CD4-positive, alpha-beta T cell (primary cell): Measurements from ENCODE around the gene EHD4. TPM values are rescaled to one million over a fixed set of nuclear protein-coding genes. Genes with fewer than 3 reads are reported as not detected.

ENCODE experiments used
- ATAC-seq: fragments of 200-7000 bp; cut with Tn5 transposase; one replicate; pipeline ENCODE4 v1.10.0; 2022; ENCODE audit warnings: mild to moderate bottlenecking; ENCODE audit not compliant: poor library complexity
- CTCF ChIA-PET: fragments of 350-600 bp; sonication (Branson Sonifier 250); formaldehyde crosslinking; loops from one replicate; lab custom pipeline; 2021; ENCODE audit warnings: antibody characterized with exemption, inconsistent platforms; lab: Charles Lee
- POLR2A ChIA-PET: fragments of 350-600 bp; sonication (Branson Sonifier 250); formaldehyde crosslinking; loops from one replicate; lab custom pipeline; 2021; ENCODE audit warnings: antibody characterized with exemption, inconsistent platforms; lab: Charles Lee
- DNase-seq, 14 experiments: peaks; one replicate each; pipeline ENCODE4 v3.0.0-alpha.2; 2013 to 2020; ENCODE audit warnings: mixed read lengths in 2 of 14
- H3K27ac ChIP-seq, 2 donors: one replicate each; pipeline versions ENCODE4 v1.5.1 to v1.7.0; 2013; ENCODE audit warnings: low read length in 2 of 2, low read depth in 1 of 2, mild to moderate bottlenecking in 1 of 2
- H3K27me3 ChIP-seq, 2 experiments: 1 replicate in 1 of 2; 2 replicates in 1 of 2; pipeline versions ENCODE4 v1.6.1 to v1.7.0; 2013; ENCODE audit warnings: low read length in 2 of 2, control low read depth in 1 of 2, mild to moderate bottlenecking in 1 of 2, moderate library complexity in 1 of 2; ENCODE audit not compliant: insufficient read depth in 2 of 2, control insufficient read depth in 1 of 2
- H3K36me3 ChIP-seq: one replicate; pipeline ENCODE4 v1.6.1; 2013; ENCODE audit warnings: low read length, control low read depth; ENCODE audit not compliant: insufficient read depth
- H3K4me1 ChIP-seq: one replicate; pipeline ENCODE4 v1.6.1; 2013; ENCODE audit warnings: low read length, control low read depth; ENCODE audit not compliant: insufficient read depth
- H3K4me3 ChIP-seq: one replicate; pipeline ENCODE4 v1.5.1; 2013; ENCODE audit warnings: mild to moderate bottlenecking, low read length, moderate library complexity
- H3K9me3 ChIP-seq, 2 experiments: 1 replicate in 1 of 2; 2 replicates in 1 of 2; pipeline versions ENCODE4 v1.6.1 to v1.7.0; 2013; ENCODE audit warnings: low read length in 2 of 2, mild to moderate bottlenecking in 2 of 2, control low read depth in 1 of 2, moderate library complexity in 1 of 2; ENCODE audit not compliant: control insufficient read depth in 1 of 2, insufficient read depth in 1 of 2
- H3K27ac Mint-ChIP-seq: one replicate; pipeline ENCODE4 v1.8.0; 2020; ENCODE audit warnings: mixed read lengths
- H3K27me3 Mint-ChIP-seq: one replicate; pipeline ENCODE4 v1.8.0; 2021; ENCODE audit warnings: mixed read lengths
- H3K36me3 Mint-ChIP-seq: one replicate; pipeline ENCODE4 v1.8.0; 2021; ENCODE audit warnings: low read depth, mixed read lengths
- H3K4me1 Mint-ChIP-seq: one replicate; pipeline ENCODE4 v1.8.0; 2021; ENCODE audit warnings: low read depth, mixed read lengths
- H3K4me3 Mint-ChIP-seq: one replicate; pipeline ENCODE4 v1.8.0; 2020; ENCODE audit warnings: mild to moderate bottlenecking, mixed read lengths
- H3K9me3 Mint-ChIP-seq: one replicate; pipeline ENCODE4 v1.8.0; 2020; ENCODE audit warnings: mixed read lengths
- CTCF ChIP-seq: fragments of 200-600 bp; IDR thresholded peaks from one replicate; pipeline ENCODE4 v1.8.0; 2022; ENCODE audit warnings: antibody characterized with exemption, mild to moderate bottlenecking
- intact Hi-C, 2 experiments: fragments of 100-400 bp; cut with DNase I in 1 of 2; cut with micrococcal nuclease in 1 of 2; formaldehyde crosslinking; loops; one replicate each; pipeline versions ENCODE4 v1.15.1 to v1.9.0; 2023 to 2025; cut with DNase I, micrococcal nuclease
- total RNA-seq, 174 experiments: library from RNA in 2 of 174; stranded (reverse) in 2 of 174; gene quantifications; one replicate each; pipeline ENCODE4 v1.2.3 and lab custom pipeline; 2021 to 2026

The EHD4 gene
- total RNA-seq, 2 experiments from 2014 or later: 39.8 to 40.5 TPM

DNA sequence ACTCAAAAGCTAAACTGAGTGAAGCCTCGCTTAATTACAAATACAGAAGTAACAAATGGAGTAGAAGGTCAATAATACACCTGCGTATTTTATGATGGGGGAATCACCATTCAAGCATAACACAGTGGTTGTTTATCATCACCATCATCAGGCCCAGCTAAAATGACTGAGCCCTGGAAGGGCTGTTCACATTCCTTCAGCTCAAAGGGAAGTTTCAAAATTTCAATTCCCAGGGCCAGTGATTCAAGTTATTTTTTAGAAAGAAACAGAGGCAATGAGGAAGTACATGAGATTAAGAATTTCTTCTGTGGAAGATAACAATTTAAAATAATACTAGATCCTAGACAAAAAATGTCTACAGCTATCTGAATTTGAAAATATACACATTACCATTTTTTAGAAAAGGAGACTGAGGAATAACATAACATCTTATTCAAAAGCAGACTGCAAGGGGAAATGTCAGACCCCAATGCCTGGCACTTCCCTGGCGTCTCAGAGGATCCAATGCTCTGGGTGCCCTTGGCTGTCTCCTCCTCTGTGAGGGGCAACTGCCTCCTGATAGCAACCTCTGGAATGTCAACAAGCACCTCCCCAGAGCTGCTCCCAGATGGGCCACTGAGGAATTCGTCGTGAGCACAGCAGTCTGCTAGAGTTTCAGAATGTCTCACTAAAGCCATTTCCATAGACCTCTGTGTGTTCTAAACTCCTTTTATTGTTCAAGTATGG is 22.8 kb downstream of the EHD4 start:
- ATAC-seq: no peak
- no peak for TF ChIP-seq CTCF
- H3K9me3 ChIP-seq: no peaks in the 10 kb centered on the region
- no peaks in the 10 kb centered on the region for H3K27me3 ChIP-seq
- no peaks in the 10 kb centered on the region for H3K4me1 ChIP-seq
- DNase-seq: no peak
- H3K27ac ChIP-seq: no peak overlapping the region
- H3K36me3 ChIP-seq: peaks cover 25% of the 10 kb centered on the region
- Mint-ChIP-seq H3K4me3 (no peak overlapping the region), H3K9me3 (no peaks in the 10 kb centered on the region), H3K27ac (no peak overlapping the region), H3K4me1 (no peaks in the 10 kb centered on the region), H3K36me3 (peaks cover 46% of the 10 kb centered on the region), H3K27me3 (no peaks in the 10 kb centered on the region)
- POLR2A ChIA-PET: no interaction called here
- CTCF ChIA-PET: interaction anchor here (1.0 kb wide), 1 partner anchor 40 kb away, joined by 4 read pairs; no protein-coding TSS in a partner anchor
- no peak overlapping the region for H3K4me3 ChIP-seq
- intact Hi-C loops: no loop called here

DNA sequence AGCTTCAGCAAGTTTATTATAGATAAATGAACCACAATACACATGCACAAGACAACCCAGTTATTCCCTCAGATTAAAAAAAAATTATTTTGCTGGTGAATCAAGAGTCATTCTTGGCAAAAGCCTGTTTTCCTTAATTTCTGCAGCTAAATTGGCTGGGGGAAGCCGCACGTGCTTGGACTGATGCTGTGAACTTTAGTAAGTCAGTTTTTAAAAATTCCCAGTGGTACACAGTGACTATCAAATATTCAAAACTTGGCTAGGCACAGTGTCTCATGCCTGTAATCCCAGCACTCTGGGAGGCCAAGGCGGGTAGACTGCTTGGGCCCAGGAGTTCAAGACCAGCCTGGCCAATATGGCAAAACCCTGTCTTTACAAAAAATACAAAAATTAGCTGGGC is 23.9 kb downstream of the EHD4 start:
- Mint-ChIP-seq H3K27ac (no peak overlapping the region), H3K36me3 (peaks cover 36% of the 10 kb centered on the region), H3K4me1 (no peaks in the 10 kb centered on the region), H3K27me3 (no peaks in the 10 kb centered on the region), H3K9me3 (no peaks in the 10 kb centered on the region), H3K4me3 (no peak overlapping the region)
- intact Hi-C loops: no loop called here
- Histone ChIP-seq H3K36me3 (peaks cover 24% of the 10 kb centered on the region), H3K9me3 (no peaks in the 10 kb centered on the region), H3K4me3 (no peak overlapping the region), H3K4me1 (peaks cover 5% of the 10 kb centered on the region), H3K27me3 (no peaks in the 10 kb centered on the region), H3K27ac (no peak overlapping the region)
- ATAC-seq: no peak
- TF ChIP-seq CTCF: no peak
- no peak for DNase-seq
- CTCF ChIA-PET: no interaction called here
- POLR2A ChIA-PET: no interaction called here

GRCh38 chr15:41946970-41947369 is 25.4 kb downstream of the EHD4 start:
- H3K27ac Mint-ChIP-seq: no peak overlapping the region
- no peak overlapping the region for H3K27ac ChIP-seq
- no peaks in the 10 kb centered on the region for H3K9me3 Mint-ChIP-seq
- no peaks in the 10 kb centered on the region for H3K4me1 Mint-ChIP-seq
- DNase-seq: no peak
- no peaks in the 10 kb centered on the region for H3K9me3 ChIP-seq
- H3K36me3 ChIP-seq: peaks cover 19% of the 10 kb centered on the region
- no peak overlapping the region for H3K4me3 Mint-ChIP-seq
- ChIA-PET POLR2A (no interaction called here), CTCF (no interaction called here)
- peaks cover 30% of the 10 kb centered on the region for H3K36me3 Mint-ChIP-seq
- no peaks in the 10 kb centered on the region for H3K27me3 ChIP-seq
- no peak for TF ChIP-seq CTCF
- no peaks in the 10 kb centered on the region for H3K27me3 Mint-ChIP-seq
- no peak for ATAC-seq
- H3K4me3 ChIP-seq: no peak overlapping the region
- H3K4me1 ChIP-seq: peaks cover 5% of the 10 kb centered on the region
- intact Hi-C loops: no loop called here
